Chondrocyte (in vitro differentiated cells): Measurements from ENCODE around the gene USP32. TPM values are rescaled to one million over a fixed set of nuclear protein-coding genes. Genes with fewer than 3 reads are reported as not detected.

Source experiments
- DNase-seq: peaks from one replicate; pipeline ENCODE4 v3.0.0; 2021; ENCODE audit warnings: mixed read lengths, low spot score
- H3K27ac Mint-ChIP-seq: one replicate; pipeline ENCODE4 v1.8.0; 2021; ENCODE audit warnings: mild to moderate bottlenecking, moderate library complexity, mixed read lengths; ENCODE audit not compliant: unreplicated experiment
- H3K27me3 Mint-ChIP-seq: 2 replicates; pipeline ENCODE4 v1.8.0; 2021; ENCODE audit warnings: low read depth, mixed read lengths
- H3K36me3 Mint-ChIP-seq: 2 replicates; pipeline ENCODE4 v1.8.0; 2021; ENCODE audit warnings: low read depth, mixed read lengths
- H3K4me1 Mint-ChIP-seq: 2 replicates; pipeline ENCODE4 v1.8.0; 2021; ENCODE audit warnings: low read depth, mild to moderate bottlenecking, mixed read lengths
- H3K4me3 Mint-ChIP-seq: one replicate; pipeline ENCODE4 v1.8.0; 2021; ENCODE audit warnings: mild to moderate bottlenecking, moderate library complexity, mixed read lengths; ENCODE audit not compliant: unreplicated experiment
- H3K9me3 Mint-ChIP-seq: 2 replicates; pipeline ENCODE4 v1.8.0; 2021; ENCODE audit warnings: low read depth, mixed read lengths
- total RNA-seq: library from RNA; stranded (reverse); gene quantifications from 3 replicates; pipeline ENCODE4 v1.2.1, GENCODE V29; 2021
- TF ChIP-seq, protein P1 (sequence below): fragments of 200-600 bp; sonication (generic); IDR thresholded peaks from 2 replicates; pipeline ENCODE4 v1.5.0; 2021; ENCODE audit warnings: antibody characterized with exemption, mild to moderate bottlenecking, moderate library complexity

USP32 gene
- total RNA-seq, 1 donor from 2014 or later, result 42.2 TPM

GRCh38 chr17:60252459-60252858 is 139.5 kb downstream of the USP32 start:
- Mint-ChIP-seq H3K9me3 (peaks cover 8% of the 10 kb centered on the region), H3K27ac (no peak overlapping the region), H3K4me1 (peaks cover 10% of the 10 kb centered on the region), H3K27me3 (no peaks in the 10 kb centered on the region), H3K36me3 (peaks cover 26% of the 10 kb centered on the region), H3K4me3 (no peak overlapping the region)
- TF ChIP-seq, protein P1, sequence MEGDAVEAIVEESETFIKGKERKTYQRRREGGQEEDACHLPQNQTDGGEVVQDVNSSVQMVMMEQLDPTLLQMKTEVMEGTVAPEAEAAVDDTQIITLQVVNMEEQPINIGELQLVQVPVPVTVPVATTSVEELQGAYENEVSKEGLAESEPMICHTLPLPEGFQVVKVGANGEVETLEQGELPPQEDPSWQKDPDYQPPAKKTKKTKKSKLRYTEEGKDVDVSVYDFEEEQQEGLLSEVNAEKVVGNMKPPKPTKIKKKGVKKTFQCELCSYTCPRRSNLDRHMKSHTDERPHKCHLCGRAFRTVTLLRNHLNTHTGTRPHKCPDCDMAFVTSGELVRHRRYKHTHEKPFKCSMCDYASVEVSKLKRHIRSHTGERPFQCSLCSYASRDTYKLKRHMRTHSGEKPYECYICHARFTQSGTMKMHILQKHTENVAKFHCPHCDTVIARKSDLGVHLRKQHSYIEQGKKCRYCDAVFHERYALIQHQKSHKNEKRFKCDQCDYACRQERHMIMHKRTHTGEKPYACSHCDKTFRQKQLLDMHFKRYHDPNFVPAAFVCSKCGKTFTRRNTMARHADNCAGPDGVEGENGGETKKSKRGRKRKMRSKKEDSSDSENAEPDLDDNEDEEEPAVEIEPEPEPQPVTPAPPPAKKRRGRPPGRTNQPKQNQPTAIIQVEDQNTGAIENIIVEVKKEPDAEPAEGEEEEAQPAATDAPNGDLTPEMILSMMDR, result no peak
- DNase-seq, result no peak

DNA sequence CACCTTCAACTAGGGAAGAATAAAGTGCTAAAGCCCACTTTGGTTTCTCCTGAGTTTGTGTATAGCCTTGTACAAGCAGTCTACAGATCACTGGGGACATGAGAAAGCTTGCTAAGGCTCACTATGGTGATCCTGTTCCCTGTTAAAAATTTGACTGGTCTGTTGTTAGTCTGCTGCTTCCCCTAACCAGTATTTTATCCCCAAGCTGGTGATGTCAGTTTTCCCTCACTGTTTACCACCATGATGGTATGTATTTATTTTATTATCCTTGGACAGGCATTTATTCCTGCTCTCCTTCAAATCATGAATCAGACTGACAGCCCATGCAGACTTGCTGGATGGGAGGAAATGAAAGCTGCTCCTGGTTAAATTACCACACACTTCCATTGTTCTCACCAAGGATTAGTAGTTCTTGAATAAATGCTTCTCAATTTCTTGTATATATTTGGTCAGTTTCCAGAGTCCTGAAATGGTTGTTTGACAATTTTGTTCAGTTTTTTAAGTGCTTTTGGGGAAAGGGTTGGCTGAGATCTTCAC is 142.6 kb downstream of the USP32 start:
- peaks cover 5% of the 10 kb centered on the region for H3K4me1 Mint-ChIP-seq
- H3K36me3 Mint-ChIP-seq, result peaks cover 24% of the 10 kb centered on the region
- DNase-seq, result no peak
- no peak overlapping the region for H3K4me3 Mint-ChIP-seq
- TF ChIP-seq, protein P1, result no peak
- H3K27ac Mint-ChIP-seq, result no peak overlapping the region
- no peaks in the 10 kb centered on the region for H3K27me3 Mint-ChIP-seq
- H3K9me3 Mint-ChIP-seq, result peaks cover 9% of the 10 kb centered on the region

DNA sequence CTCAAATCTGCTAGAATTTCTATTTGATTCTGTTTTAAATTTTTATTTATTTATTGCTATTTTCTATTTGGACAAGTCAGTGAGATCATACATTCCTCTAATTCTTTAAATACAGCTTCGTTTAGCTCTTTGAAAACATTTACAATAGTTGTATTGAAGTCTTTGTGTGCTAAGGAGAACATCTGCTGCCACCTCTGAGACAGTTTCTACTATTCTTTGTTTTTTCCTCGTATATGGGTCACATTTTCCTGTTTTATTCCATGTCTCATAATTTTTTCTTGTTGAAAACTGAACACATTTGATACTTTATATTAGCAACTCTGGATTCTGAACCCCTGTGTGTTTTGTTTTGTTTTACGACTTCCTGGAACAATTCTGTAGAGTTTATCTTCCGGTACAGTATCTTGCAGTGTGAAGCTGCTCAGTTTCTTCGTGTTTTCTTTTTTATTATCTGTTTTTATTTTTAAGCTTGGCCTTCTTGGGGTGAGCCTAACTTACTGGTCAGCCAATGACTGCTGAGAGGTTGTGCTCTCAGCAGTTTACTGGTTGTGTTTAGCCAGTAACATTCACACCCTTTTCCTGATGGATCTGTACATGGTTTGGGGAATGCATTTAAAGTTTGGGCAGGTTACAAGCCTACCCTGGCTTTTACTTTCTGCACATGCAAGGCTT is 143.2 kb downstream of the USP32 start:
- TF ChIP-seq, protein P1, result no peak
- H3K36me3 Mint-ChIP-seq, result peaks cover 24% of the 10 kb centered on the region
- peak overlapping the region; percentile 52 for H3K27ac Mint-ChIP-seq
- H3K4me3 Mint-ChIP-seq, result no peak overlapping the region
- peaks cover 9% of the 10 kb centered on the region for H3K9me3 Mint-ChIP-seq
- DNase-seq, result no peak
- no peaks in the 10 kb centered on the region for H3K27me3 Mint-ChIP-seq
- peaks cover 5% of the 10 kb centered on the region for H3K4me1 Mint-ChIP-seq

DNA sequence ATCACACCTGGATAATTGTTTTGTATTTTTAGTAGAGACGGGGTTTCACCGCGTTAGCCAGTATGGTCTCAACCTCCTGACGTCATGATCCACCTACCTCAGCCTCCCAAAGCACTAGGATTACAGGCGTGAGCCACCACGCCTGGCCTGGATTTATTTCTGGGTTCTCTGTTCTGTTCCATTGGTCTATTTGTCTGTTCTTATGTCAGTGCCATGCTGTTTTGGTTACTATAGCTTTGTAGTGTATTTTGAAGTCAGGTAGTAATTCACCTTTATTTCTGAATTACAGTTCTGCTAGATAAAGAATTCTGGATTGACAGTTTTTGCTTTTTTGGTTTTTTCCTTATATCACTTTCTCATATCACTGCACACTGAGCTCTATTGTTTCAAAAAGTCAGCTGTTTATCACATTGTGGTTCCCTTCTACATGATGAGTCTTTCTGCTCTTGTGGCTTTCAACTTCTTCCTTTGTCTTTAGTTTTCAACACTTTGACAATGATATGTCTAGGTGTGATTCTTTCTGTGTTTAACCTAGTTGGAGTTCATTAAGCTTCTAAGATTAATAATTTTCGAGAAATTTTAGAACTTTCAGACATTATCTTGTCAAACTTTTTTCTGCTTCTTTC is 144.0 kb downstream of the USP32 start:
- Mint-ChIP-seq H3K27me3 (no peaks in the 10 kb centered on the region), H3K4me3 (no peak overlapping the region), H3K27ac (no peak overlapping the region), H3K4me1 (peaks cover 5% of the 10 kb centered on the region), H3K36me3 (peaks cover 24% of the 10 kb centered on the region), H3K9me3 (peaks cover 9% of the 10 kb centered on the region)
- no peak for DNase-seq
- TF ChIP-seq, protein P1, result no peak

DNA sequence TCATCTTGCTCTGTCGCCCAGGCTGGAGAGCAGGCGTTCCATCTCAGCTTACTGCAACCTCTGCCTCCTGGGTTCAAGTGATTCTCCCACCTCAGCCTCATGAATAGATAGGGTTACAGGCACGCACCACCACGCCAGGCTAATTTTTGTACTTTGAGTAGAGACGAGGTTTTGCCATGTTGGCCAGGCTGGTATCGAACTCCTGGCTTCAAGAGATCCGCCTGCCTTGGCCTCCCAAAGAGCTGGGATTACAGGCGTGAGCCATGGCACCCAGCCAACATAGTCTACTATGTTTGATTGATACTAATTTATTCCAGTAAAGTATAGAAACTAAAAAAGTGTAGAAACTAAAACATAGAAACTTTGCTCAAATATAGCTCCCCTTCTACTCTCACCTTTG is 147.3 kb downstream of the USP32 start:
- TF ChIP-seq, protein P1, result no peak
- H3K36me3 Mint-ChIP-seq, result peaks cover 22% of the 10 kb centered on the region
- no peak overlapping the region for H3K27ac Mint-ChIP-seq
- H3K4me3 Mint-ChIP-seq, result no peak overlapping the region
- H3K9me3 Mint-ChIP-seq, result peaks cover 9% of the 10 kb centered on the region
- peaks cover 8% of the 10 kb centered on the region for H3K4me1 Mint-ChIP-seq
- DNase-seq, result no peak
- H3K27me3 Mint-ChIP-seq, result no peaks in the 10 kb centered on the region
